VCaP (cell line): ENCODE measurements around the gene PXK.
A peak's percentile ranks its signal among the peaks of the same experiment; 100 is the strongest.

Experiments
- H3K27ac ChIP-seq: fragments of 450-650 bp; 2 replicates; pipeline ENCODE4 v1.5.1; 2017
- CTCF ChIP-seq: fragments of 450-650 bp; conservative IDR thresholded peaks from 2 replicates; pipeline ENCODE4 v1.5.1; 2017; ENCODE audit warnings: mild to moderate bottlenecking, moderate library complexity

PXK gene

GRCh38 chr3:58325525-58325992, 7.1 kb upstream of the PXK start:
- H3K27ac ChIP-seq = no peak overlapping the region
- TF ChIP-seq CTCF = no peak

GRCh38 chr3:58326267-58326900, 6.3 kb upstream of the PXK start:
- no peak for TF ChIP-seq CTCF
- no peak overlapping the region for H3K27ac ChIP-seq

GRCh38 chr3:58329150-58329921, 3.4 kb upstream of the PXK start:
- H3K27ac ChIP-seq = no peak overlapping the region
- TF ChIP-seq CTCF = no peak

- no peak overlapping the region for H3K27ac ChIP-seq
- no peak for TF ChIP-seq CTCF
Observed at GRCh38 chr3:58329922-58330413, 2.7 kb upstream of the PXK start.

- no peak overlapping the region for H3K27ac ChIP-seq
- no peak for TF ChIP-seq CTCF
Observed at GRCh38 chr3:58331593-58332152, 1.0 kb upstream of the PXK start.

GRCh38 chr3:58333206-58334012, 717 bp downstream of the PXK start:
- peak overlapping the region; percentile 84 for H3K27ac ChIP-seq
- no peak; the same call in none of the 2 replicates for TF ChIP-seq CTCF

GRCh38 chr3:58334013-58334321, 1.3 kb downstream of the PXK start:
- peak overlapping the region; percentile 84 for H3K27ac ChIP-seq
- TF ChIP-seq CTCF = no peak
